Effector memory CD8-positive, alpha-beta T cell (primary cell): ENCODE results near the gene KPNA2.
"Not testable (repeated sequence)": the region's sequence is repeated elsewhere in the genome, so short reads cannot be mapped to it uniquely, and the experiment has no call there.

Experiments
- ATAC-seq: fragments of 150-1000 bp; cut with Tn5 transposase; replicated peaks from 2 replicates; pipeline ENCODE4 v1.10.0; 2021; ENCODE audit warnings: mild to moderate bottlenecking, moderate library complexity
- DNase-seq, 3 experiments: peaks; one replicate each; pipeline ENCODE4 v3.0.0; 2021
- H3K27ac Mint-ChIP-seq, 2 donors: one replicate each; pipeline ENCODE4 v1.8.0; 2022; ENCODE audit warnings: mild to moderate bottlenecking in 2 of 2, mixed read lengths in 2 of 2, moderate library complexity in 2 of 2
- H3K27me3 Mint-ChIP-seq, 2 donors: one replicate each; pipeline ENCODE4 v1.8.0; 2022; ENCODE audit warnings: mixed read lengths in 2 of 2
- H3K36me3 Mint-ChIP-seq: one replicate; pipeline ENCODE4 v1.8.0; 2022; ENCODE audit warnings: mild to moderate bottlenecking, moderate library complexity, mixed read lengths; ENCODE audit not compliant: insufficient read depth
- H3K4me1 Mint-ChIP-seq, 2 donors: one replicate each; pipeline ENCODE4 v1.8.0; 2022; ENCODE audit warnings: low read depth in 2 of 2, mixed read lengths in 2 of 2
- H3K4me3 Mint-ChIP-seq, 2 donors: one replicate each; pipeline ENCODE4 v1.8.0; 2022; ENCODE audit warnings: mild to moderate bottlenecking in 2 of 2, mixed read lengths in 2 of 2, moderate library complexity in 2 of 2
- H3K9me3 Mint-ChIP-seq, 2 donors: one replicate each; pipeline ENCODE4 v1.8.0; 2022; ENCODE audit warnings: mixed read lengths in 2 of 2
- total RNA-seq, 9 experiments: gene quantifications; one replicate each; lab custom pipeline; 2026; lab: John Stamatoyannopoulos, UW

Gene KPNA2
- total RNA-seq: 28.4 to 229 (median 132) reads per million in 9 experiments

DNA sequence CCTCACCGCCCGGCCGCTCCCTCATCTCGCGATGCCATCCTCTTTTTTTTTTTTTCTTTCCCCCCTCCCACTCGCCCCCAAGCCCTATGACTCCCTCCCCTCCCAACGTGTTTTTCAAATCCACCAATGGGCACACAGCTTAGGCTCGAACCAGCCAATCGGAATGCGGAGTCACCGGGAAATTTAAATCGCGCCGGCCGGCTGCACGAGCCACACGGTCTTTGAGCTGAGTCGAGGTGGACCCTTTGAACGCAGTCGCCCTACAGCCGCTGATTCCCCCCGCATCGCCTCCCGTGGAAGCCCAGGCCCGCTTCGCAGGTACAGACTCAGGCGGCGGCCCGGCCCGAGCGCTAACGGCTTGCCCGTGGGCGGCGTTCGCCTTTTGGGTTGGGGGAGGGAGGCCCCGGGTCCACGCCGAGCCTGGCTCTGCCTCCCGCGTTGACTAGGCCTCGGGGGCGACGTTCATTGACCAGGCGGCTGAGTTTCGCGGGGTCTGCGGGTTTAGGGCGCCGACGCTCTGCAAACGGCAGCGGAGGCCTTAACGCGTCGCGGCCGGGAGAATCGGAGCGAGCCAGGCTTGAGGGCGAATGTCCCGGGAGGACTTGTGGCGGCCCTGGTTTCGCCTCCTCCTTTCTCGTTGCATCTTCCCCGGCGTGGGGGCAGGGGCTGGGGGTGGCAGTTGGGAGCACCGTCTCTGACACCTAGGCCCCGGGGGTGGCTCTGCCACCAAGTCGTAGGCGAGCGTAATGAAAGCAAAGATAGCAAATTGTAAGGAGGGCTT, at the start of gene KPNA2:
KPNA2 (plus strand) TSS at position 213 of the 781 bp plus-strand sequence. CDS start 1,398 bp downstream, outside the sequence.
- peak; percentile 86 for ATAC-seq
- H3K4me1 Mint-ChIP-seq: peaks cover 5 to 13% of the 10 kb centered on the region in 2 donors

DNA sequence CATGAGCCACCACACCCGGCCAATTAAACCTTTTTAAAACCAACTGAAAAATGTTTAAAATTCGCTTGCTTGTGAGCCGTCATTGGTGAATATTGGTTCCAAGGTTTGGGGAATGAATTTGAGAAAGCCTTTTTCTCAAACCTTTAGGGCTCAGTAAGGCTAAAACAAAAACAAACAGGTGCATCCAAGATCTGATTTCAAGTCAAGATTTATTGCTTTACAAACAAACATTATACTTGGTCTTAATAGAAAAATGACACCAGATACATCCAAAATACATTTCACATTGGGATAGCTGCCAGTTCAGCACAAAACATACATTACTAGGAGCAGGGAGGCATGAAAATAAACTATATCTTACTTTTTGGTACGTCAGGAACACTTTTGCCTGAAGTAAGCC, 44.6 kb upstream of the KPNA2 start:
- peaks cover 3 to 11% of the 10 kb centered on the region in 2 donors for H3K27me3 Mint-ChIP-seq
- ATAC-seq: no peak
- no peak overlapping the region for H3K4me3 Mint-ChIP-seq

More for the DNA sequence above, at the start of gene KPNA2:
- no peaks in the 10 kb centered on the region for H3K27me3 Mint-ChIP-seq
- peak within 1 kb of the TSS; percentile 83 to 85 for H3K4me3 Mint-ChIP-seq
- no peaks in the 10 kb centered on the region for H3K9me3 Mint-ChIP-seq
- H3K36me3 Mint-ChIP-seq: peaks cover 38% of the 10 kb centered on the region
- peak; percentile 89 to 94 (median 91) for DNase-seq
- H3K27ac Mint-ChIP-seq: peak within 1 kb of the TSS; percentile 94 to 95

DNA sequence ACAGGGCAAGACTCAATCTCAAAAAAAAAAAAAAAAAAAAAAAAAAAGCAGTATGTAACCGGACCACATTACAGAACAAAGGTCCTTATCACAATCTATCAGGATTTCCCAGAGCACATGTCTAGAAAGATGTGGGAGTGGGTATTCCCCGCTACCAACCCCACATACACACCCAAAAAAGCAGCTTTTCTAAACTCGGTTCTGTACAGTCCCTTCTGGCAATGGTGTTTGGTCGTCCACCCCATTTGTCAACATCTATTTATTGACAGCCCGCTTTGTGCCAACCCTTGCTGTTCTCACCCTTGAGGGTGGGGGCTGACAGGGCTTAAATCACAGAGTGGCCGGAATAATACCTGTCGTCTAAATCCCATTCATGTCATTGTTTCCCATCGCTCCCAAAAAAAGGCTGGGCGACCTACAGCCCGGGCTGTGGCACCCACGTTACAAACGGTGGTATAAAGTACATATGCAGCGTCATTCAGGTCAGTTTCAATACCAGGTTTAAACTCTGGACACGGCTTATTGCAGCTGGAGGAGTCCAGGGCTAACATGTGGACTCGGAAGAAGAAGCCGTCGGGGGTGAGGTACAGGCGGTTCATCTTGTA, 42.9 kb upstream of the KPNA2 start:
- Mint-ChIP-seq H3K4me3 (peak overlapping the region; percentile 93 to 96), H3K4me1 (peaks cover 24% of the 10 kb centered on the region in 2 donors), H3K9me3 (no peaks in the 10 kb centered on the region), H3K27me3 (peaks cover 9 to 16% of the 10 kb centered on the region in 2 donors), H3K27ac (peak overlapping the region; percentile 93), H3K36me3 (peaks cover 16% of the 10 kb centered on the region)
- no peak for DNase-seq
- no peak for ATAC-seq

More for the DNA sequence above, 44.6 kb upstream of the KPNA2 start:
- Mint-ChIP-seq H3K36me3 (peaks cover 19% of the 10 kb centered on the region), H3K4me1 (peaks cover 16 to 17% of the 10 kb centered on the region in 2 donors), H3K27ac (no peak overlapping the region), H3K9me3 (no peaks in the 10 kb centered on the region)
- no peak for DNase-seq

DNA sequence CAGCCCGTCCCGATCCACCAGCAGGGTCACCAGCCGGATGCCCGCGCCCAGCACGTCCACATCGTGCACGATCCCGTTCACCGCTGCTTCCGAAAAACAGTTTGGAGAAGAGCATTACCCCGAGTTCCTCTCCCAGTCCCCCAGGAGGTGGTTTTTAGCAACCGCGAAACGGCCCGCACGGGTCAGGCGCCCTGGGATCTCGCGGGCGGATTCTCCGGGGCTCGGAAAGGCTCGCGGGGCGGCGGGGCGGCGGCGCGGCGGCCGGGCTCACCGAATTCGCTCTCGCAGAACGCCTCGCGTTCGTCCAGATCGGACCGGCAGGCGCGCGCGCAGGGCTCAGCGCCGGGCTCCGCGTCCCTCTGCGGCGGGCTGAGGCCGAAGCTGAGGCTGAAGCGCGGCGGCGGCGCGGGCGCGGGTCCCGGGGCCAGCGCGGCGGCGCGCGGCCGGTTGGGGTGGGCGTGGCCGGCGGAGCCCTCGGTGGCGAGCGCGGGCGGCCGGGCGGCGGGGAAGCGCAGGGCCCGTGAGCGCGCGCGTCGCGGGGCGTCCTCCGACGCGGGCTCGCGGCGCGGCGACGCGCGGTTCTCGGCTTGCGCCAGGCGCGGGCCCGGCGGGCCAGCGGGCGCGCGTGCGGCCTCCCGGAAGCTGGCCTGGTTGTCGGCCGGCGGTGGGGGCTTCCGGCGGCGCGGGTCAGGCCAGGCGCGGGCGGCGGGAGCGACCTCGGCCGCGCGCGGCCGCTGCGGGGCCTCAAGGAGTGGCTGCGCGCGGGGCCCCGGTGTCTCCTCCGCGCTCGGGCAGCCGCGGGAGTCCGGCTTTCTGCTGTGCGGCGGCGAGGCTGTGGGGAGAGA, 42.2 kb upstream of the KPNA2 start:
- peak; percentile 63 to 70 (median 66) for DNase-seq
- Mint-ChIP-seq H3K27me3 (peaks cover 9 to 16% of the 10 kb centered on the region in 2 donors), H3K4me1 (peaks cover 24% of the 10 kb centered on the region in 2 donors), H3K9me3 (no peaks in the 10 kb centered on the region), H3K27ac (peak overlapping the region; percentile 93), H3K4me3 (peak overlapping the region; percentile 93 to 96), H3K36me3 (peaks cover 16% of the 10 kb centered on the region)
- ATAC-seq: peak; percentile 74

DNA sequence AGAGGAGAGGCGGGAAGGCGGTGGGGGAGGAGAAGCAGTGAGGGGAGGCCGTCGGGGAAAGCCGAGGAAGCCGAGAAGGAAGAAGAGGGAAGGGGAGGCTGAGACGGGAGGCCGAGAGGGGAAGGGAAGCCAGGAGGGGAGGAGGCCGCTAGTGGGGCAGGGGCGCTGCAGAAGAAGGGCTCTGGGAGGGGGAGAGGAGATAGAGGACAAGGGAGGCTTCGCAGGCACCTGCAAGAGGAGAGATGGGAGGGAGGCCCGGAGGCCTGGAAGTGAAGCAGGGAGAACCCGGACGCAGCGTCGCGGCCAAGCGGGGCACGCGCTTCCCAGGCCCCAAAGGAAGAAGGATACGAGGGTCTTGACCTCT, 41.6 kb upstream of the KPNA2 start:
- peaks cover 16% of the 10 kb centered on the region for H3K36me3 Mint-ChIP-seq
- no peak for DNase-seq
- no peak for ATAC-seq
- peaks cover 24% of the 10 kb centered on the region in 2 donors for H3K4me1 Mint-ChIP-seq
- H3K9me3 Mint-ChIP-seq: no peaks in the 10 kb centered on the region
- peaks cover 9 to 16% of the 10 kb centered on the region in 2 donors for H3K27me3 Mint-ChIP-seq
- peak overlapping the region; percentile 88 to 89 for H3K4me3 Mint-ChIP-seq
- H3K27ac Mint-ChIP-seq: peak overlapping the region; percentile 54 to 77

DNA sequence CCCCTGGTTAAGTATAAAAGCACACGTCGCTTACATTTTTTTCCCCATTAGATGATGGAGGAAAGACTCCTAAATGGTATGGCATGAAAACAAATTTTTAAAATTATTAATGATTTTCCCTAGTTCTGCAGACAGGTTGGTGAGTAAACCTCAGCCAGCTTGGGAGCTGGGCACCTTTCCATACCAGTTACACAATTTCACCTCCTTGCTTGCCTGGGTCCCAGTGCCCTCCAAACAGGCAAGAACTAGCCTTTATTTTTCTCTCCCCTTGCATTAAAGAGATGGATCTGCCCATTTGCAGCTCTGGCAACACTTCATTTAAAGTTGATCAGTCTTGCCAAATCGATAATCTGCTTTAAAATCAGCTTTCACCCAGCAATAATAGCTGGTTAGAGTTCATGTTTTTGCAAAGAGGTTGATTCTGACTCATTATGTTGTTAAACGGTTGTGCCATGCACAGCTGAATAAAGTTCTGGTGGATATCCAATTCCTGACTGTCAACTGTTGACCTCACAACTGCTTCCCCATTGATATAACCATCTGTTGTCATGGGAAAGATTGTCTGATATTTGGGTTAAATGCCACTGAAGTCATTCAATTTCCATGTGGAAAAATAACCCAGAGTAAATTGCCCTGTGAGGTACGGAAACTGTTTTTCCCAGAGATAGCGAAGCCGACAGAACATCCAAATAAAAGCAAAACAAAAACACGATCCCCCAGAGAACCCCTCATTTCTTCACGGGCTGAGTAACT, 40.5 kb upstream of the KPNA2 start:
- Mint-ChIP-seq H3K27ac (peak overlapping the region; percentile 35 to 79), H3K4me1 (peaks cover 24% of the 10 kb centered on the region in 2 donors), H3K36me3 (peaks cover 16% of the 10 kb centered on the region), H3K27me3 (peaks cover 9 to 16% of the 10 kb centered on the region in 2 donors), H3K4me3 (peak overlapping the region; percentile 88 to 89), H3K9me3 (no peaks in the 10 kb centered on the region)
- ATAC-seq: no peak
- DNase-seq: no peak

DNA sequence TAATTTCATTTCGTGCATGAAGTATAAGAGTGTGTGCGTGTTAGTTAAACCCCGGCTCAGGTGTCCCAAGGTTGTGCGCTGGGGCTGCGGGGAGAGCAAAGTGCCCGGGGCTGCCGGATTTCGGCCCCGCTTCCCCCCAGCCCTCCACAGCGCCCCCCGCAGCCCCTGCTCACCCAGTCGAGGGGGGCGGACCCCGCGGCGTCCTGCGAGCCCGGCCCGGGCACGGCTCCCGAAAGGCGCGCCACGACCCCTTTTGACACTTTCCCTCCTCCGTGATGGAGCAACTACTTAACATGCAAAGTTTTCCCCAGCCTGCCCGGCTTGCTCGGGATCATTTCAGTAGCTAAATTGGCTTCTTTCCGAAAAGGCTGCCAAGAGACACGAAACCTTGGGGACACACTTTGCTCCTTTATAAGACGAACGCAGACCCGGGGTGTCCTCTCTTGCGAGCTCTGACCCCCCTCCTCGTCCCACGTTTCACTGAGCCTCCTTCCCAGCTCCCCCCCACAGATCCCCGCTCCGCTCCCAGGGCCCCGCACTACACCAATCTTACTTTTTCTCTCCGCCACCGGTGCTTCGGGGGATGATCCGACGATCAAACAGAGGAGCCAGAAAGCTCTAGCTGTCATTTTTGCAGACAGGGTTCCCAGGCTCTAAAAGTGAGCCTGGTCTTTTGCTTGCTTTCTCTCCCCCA, 39.8 kb upstream of the KPNA2 start:
- H3K4me1 Mint-ChIP-seq: peaks cover 24% of the 10 kb centered on the region in 2 donors
- no peak for ATAC-seq
- H3K4me3 Mint-ChIP-seq: peak overlapping the region; percentile 88 to 89
- H3K9me3 Mint-ChIP-seq: no peaks in the 10 kb centered on the region
- peak overlapping the region; percentile 49 to 79 for H3K27ac Mint-ChIP-seq
- no peak for DNase-seq
- H3K27me3 Mint-ChIP-seq: peaks cover 9 to 16% of the 10 kb centered on the region in 2 donors
- H3K36me3 Mint-ChIP-seq: peaks cover 16% of the 10 kb centered on the region

DNA sequence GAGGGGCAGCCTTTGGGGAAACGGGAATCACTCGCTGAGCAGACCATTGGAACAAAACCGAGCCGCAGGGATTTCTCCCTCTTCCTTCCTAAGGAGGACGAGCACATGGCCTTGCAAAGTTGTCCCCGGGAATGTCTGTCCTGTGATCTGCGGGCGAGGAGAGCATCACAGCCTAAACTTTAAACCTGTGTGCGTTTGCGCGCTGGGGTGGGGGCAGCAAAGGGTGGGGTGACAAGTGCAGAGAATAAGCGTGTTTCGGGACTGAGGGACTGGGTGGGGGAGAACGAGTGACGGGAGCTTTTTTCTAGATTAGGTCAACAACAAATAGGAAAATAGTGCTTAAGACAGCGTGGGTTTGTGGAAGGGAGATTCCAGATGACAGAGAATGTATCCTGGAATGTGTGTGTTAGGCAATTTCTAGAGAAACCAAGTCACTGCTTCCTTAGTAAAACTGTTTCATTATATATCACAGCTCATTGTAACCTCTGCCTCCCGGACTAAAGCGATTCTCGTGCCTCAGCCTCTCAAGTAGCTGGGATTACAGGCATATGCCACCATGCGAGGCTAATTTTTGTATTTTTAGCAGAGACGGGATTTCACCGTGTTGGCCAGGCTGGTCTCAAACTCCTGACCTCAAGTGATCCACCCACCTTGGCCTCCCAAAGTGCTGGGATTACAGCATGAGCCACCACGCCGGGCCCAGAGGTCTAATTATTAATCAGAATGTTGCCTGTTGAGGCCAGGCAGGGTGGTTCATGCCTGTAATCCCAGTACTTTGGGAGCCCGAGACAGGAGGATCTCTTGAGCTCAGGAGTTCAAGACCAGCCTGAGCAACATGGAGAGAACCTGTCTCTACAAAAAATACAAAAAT, 39.0 kb upstream of the KPNA2 start, which contains the start of gene C17orf58:
C17orf58 (minus strand) TSS at position 169 of the 871 bp plus-strand sequence. CDS start 271 bp downstream, outside the sequence.
- Mint-ChIP-seq H3K36me3 (peaks cover 16% of the 10 kb centered on the region), H3K4me3 (peak within 1 kb of the TSS; percentile 88 to 89), H3K27me3 (peaks cover 9 to 16% of the 10 kb centered on the region in 2 donors), H3K27ac (peak within 1 kb of the TSS; percentile 49 to 79), H3K4me1 (peaks cover 24% of the 10 kb centered on the region in 2 donors)
- not testable (repeated sequence) for DNase-seq, H3K9me3 Mint-ChIP-seq, ATAC-seq

DNA sequence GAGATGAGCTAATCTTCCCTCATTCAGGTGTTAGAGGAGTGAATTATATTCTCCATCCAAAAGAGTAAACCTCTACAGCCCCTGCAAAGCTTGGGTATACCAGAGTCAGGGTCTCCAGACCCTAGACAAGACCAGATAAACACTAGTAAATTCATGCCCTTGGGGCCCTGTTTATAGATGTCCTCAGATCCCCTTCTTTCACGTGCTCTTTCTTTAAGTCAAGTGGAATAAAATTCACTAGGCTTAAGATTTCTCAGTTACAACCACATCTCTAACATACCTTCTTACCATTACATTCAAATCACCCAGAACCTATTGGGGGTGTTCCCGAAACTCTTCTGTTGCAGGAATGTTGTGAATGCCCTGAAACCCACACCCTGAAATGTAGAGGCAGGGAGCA, 37.1 kb upstream of the KPNA2 start:
- no peak for ATAC-seq
- Mint-ChIP-seq H3K27ac (no peak overlapping the region), H3K4me3 (no peak overlapping the region), H3K4me1 (peaks cover 18 to 19% of the 10 kb centered on the region in 2 donors), H3K27me3 (peaks cover 9 to 16% of the 10 kb centered on the region in 2 donors), H3K36me3 (peaks cover 6% of the 10 kb centered on the region), H3K9me3 (no peaks in the 10 kb centered on the region)
- DNase-seq: no peak

DNA sequence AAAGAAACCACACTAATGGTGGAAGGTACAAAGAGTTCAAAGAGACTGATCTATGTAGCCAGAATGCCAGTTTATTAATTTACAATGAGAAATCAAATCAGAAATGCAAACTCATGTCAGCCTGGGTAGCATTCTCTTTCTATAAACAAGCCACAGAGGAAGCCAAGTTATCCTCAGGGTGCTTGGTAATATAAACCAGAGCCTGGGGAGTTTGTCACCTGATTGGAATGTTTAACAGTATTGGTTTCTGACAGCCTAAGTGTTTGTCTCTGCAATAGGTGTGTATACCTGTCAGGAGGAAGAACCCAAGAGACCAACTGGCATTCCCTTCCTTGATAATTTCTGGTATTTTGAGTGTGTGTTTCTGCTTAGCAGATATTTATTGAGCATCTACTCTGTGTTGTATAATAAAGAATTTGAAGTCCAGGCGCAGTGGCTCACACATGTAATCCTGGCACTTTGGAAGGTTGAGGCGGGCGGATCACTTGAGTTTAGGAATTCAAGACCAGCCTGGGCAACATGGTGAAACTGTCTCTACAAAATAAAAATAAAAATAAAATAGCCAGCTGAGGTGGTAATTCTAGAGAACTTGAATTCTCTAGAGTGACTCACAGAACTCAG, 36.1 kb upstream of the KPNA2 start:
- H3K9me3 Mint-ChIP-seq: no peaks in the 10 kb centered on the region
- peaks cover 18 to 19% of the 10 kb centered on the region in 2 donors for H3K4me1 Mint-ChIP-seq
- ATAC-seq: no peak
- H3K4me3 Mint-ChIP-seq: no peak overlapping the region
- peaks cover 9 to 16% of the 10 kb centered on the region in 2 donors for H3K27me3 Mint-ChIP-seq
- DNase-seq: no peak
- peaks cover under 1% of the 10 kb centered on the region for H3K36me3 Mint-ChIP-seq
- H3K27ac Mint-ChIP-seq: no peak overlapping the region

DNA sequence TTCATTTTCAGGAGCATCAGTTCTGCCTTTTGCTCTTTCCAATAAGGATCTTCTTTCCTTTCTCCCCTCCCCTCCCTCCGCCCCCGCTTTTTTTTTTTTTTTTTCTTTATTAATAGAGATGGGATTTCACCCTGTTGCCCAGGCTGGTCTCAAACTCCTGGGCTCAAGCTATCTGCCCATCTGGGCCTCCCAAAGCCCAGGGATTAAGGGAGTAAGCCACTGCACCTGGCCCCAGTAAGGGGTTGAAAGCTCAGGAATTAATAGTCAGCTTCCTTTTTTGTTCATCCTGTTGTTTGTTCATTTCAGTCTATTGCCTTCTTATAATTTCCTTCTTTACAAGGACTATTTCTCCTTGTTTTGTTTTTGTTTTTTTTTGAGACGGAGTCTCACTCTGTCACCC, 31.3 kb upstream of the KPNA2 start:
- Mint-ChIP-seq H3K9me3 (no peaks in the 10 kb centered on the region), H3K4me1 (no peaks in the 10 kb centered on the region), H3K36me3 (no peaks in the 10 kb centered on the region), H3K27me3 (no peaks in the 10 kb centered on the region), H3K27ac (no peak overlapping the region), H3K4me3 (no peak overlapping the region)
- DNase-seq (no peak), ATAC-seq (no peak)
